Glomerular endothelial cell (primary cell): Measurements from ENCODE around the gene GRIN2D. TPM values are rescaled to one million over a fixed set of nuclear protein-coding genes. Genes with fewer than 3 reads are reported as not detected.

Experiments
- DNase-seq: peaks from one replicate; pipeline ENCODE4 v3.0.0-alpha.2; 2011; ENCODE audit warnings: low read depth, low spot score; ENCODE audit errors: extremely low read depth
- total RNA-seq: library from RNA; depleted of rRNA; stranded (reverse); fragments of >200 nt; gene quantifications from 2 replicates; pipeline ENCODE4 v1.2.3, GENCODE V29; 2015

The GRIN2D gene
- total RNA-seq, 1 donor from 2014 or later, result 0.76 TPM

DNA sequence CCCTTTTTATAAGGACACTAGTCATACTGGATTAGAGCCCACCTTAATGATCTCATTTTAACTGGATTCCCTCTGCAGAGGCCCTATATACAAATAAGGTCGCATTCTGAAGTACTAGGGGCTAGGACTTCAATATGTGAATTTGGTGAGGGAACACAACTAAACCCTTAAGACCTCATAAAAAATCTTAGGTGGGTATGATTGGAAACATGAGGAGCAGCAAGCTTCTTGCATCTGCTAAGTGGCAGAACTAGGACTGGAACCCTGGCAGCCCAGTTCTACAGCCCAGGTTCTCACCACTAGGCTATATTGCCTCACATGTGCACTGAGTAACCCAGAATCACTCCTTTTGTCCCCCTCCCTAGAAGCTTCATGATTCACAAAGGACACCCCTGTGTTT lies 35.2 kb downstream of the GRIN2D start:
- no peak for DNase-seq

DNA sequence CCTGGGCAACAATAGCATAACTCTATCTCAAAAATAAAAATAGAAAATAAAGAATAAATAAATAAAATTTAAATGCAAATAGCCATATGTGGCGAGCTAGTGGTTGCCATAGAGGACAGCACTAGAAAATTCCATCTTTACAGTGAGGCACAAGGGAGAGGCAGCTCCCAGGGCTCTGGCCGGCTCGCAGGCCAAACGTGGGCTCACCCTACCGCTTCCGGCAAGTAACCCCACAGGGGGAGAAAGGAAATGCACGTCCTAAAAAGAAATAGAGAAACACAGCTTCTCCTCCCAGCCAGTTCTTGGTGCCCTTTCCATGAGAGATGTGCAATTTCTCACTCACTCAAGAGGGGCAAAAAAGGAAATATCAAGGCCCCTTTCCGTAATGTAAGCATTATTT lies 39.9 kb downstream of the GRIN2D start:
- no peak for DNase-seq

DNA sequence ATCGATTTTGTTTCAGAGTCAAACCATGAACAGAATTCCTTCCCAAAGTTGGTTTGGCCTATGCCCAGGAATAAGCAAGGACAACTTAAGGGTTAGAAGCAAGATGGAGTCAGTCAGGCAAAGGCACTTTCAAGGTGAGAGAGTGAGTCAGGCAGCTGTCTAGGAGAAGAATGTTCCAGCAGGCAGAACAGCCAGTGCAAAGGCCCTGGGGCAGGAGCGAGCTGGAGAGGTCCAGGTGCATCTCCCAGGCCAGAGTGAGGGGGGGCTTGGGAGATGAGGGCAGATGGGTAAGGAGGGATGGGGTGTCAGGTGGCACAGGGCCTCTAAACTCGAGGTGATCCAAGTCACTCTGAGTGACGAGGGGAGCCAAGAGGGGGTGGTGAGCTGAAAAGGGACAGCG lies 43.1 kb downstream of the GRIN2D start:
- DNase-seq, result no peak

DNA sequence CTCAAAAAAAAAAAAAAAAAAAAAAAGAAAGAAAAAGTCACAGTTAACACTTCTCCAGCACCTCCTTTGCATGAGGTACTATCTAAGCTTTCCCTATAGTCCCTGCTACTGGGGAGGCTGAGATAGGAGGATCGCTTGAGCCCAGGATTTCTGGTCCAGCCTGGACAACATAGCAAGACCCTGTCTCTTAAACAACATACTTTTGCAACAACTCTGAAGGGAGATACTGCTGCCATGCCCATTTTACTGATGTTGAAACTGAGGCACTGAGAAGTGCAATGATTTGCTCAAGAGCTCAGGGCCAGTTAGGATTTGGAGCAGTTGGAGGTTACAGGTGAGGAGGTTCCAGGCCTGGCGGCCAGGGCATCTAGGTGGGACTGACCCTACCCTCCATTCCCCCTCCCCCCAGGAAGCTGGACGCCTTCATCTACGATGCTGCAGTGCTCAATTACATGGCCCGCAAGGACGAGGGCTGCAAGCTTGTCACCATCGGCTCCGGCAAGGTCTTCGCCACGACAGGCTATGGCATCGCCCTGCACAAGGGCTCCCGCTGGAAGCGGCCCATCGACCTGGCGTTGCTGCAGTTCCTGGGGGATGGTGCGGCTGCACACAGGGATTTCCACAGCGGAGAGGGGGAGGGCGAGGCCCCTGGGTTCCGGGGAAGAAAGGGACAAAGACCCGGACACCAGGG lies 48.0 kb downstream of the GRIN2D start:
- no peak for DNase-seq

DNA sequence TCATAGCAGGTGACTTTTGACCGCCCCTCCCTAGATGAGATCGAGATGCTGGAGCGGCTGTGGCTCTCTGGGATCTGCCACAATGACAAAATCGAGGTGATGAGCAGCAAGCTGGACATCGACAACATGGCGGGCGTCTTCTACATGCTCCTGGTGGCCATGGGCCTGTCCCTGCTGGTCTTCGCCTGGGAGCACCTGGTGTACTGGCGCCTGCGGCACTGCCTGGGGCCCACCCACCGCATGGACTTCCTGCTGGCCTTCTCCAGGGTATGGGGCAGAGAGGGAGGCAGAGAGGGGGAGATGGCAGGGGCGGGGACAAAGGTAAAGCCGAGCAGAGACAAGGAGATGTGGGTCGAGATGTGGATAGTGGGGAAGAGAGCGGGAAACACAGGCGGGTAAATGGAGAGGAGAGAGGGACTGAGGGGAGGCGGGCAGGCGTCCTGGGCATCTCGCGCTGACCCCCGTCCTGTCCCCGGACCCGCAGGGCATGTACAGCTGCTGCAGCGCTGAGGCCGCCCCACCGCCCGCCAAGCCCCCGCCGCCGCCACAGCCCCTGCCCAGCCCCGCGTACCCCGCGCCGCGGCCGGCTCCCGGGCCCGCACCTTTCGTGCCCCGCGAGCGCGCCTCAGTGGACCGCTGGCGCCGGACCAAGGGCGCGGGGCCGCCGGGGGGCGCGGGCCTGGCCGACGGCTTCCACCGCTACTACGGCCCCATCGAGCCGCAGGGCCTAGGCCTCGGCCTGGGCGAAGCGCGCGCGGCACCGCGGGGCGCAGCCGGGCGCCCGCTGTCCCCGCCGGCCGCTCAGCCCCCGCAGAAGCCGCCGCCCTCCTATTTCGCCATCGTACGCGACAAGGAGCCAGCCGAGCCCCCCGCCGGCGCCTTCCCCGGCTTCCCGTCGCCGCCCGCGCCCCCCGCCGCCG lies 48.9 kb downstream of the GRIN2D start:
- no peak for DNase-seq

DNA sequence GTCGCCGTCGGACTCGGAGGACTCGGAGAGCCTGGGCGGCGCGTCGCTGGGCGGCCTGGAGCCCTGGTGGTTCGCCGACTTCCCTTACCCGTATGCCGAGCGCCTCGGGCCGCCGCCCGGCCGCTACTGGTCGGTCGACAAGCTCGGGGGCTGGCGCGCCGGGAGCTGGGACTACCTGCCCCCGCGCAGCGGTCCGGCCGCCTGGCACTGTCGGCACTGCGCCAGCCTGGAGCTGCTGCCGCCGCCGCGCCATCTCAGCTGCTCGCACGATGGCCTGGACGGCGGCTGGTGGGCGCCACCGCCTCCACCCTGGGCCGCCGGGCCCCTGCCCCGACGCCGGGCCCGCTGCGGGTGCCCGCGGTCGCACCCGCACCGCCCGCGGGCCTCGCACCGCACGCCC lies 49.8 kb downstream of the GRIN2D start:
- no peak for DNase-seq

Other genes starting within 250 kb of the GRIN2D start
- 42.9 and 47.3 TPM in 2 replicates for gene LIG1, start 223.3 kb upstream of the GRIN2D start, total RNA-seq
- 3.6 and 6.5 TPM in 2 replicates for gene ZSWIM9, start 223.0 kb upstream of the GRIN2D start, total RNA-seq
- gene CARD8, start 137.8 kb upstream of the GRIN2D start, total RNA-seq, result 78.5 and 116 TPM in 2 replicates
- gene ZNF114, start 123.6 kb upstream of the GRIN2D start, total RNA-seq, result 0.23 and 1.2 TPM in 2 replicates
- gene EMP3, start 68.1 kb upstream of the GRIN2D start, total RNA-seq, result 37.7 and 44.7 TPM in 2 replicates
- gene TMEM143, start 29.7 kb upstream of the GRIN2D start, total RNA-seq, result 5.1 and 6.8 TPM in 2 replicates
- gene SYNGR4, start 29.3 kb upstream of the GRIN2D start, total RNA-seq, result not detected in 2 replicates
- gene KDELR1, start 2.1 kb upstream of the GRIN2D start, total RNA-seq, result 174 and 177 TPM in 2 replicates
- gene GRWD1, start 52.3 kb downstream of the GRIN2D start, total RNA-seq, result 34.2 and 35.7 TPM in 2 replicates
- gene KCNJ14, start 61.9 kb downstream of the GRIN2D start, total RNA-seq, result 0.73 and 1.2 TPM in 2 replicates
- gene CYTH2, start 75.7 kb downstream of the GRIN2D start, total RNA-seq, result 78.1 and 91.0 TPM in 2 replicates
- not detected in 2 replicates for gene LMTK3, start 118.2 kb downstream of the GRIN2D start, total RNA-seq
- gene SULT2B1, start 158.5 kb downstream of the GRIN2D start, total RNA-seq, result 0.19 TPM in 1 of 2 replicates, not detected in the other
- gene SPACA4, start 213.1 kb downstream of the GRIN2D start, total RNA-seq, result not detected in 2 replicates
- gene FAM83E, start 221.4 kb downstream of the GRIN2D start, total RNA-seq, result not detected in 2 replicates
- gene RPL18, start 225.5 kb downstream of the GRIN2D start, total RNA-seq, result 1,686 and 2,007 TPM in 2 replicates
- 8.9 and 21.2 TPM in 2 replicates for gene SPHK2, start 225.8 kb downstream of the GRIN2D start, total RNA-seq
- 2.9 and 4.1 TPM in 2 replicates for gene DBP, start 243.7 kb downstream of the GRIN2D start, total RNA-seq